ENCODE results near the gene MICU2.

GRCh38 chr13:21544515-21544914 lies 59.5 kb downstream of the MICU2 start:
- TF ChIP-seq CTCF (IDR thresholded peaks at IDR 0.05) (no peak), EP300 (IDR thresholded peaks at IDR 0.05) (no peak), POLR2A (IDR thresholded peaks at IDR 0.05) (no peak)
